ENCODE results near the gene CDO1.

DNA sequence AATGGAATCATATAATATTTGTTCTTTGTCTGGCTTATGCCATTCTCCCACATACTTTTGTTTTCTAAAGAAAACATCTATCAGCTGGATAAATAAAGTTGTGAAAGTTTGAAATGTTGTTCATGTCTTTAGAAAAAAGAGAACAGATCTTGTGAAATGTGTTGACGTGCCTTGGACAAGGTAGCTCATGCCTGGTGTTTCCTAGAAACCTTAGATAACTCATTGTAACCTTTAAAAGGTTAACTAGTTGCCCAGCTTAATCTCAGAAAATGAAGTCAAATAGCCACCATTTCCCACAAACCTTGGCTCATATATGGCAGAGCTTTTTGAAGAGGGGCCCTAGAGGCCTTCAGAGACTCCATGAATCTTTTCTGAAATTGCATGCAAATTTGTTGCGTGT, 15.3 kb downstream of the CDO1 start:
- TF ChIP-seq POLR2A (IDR thresholded peaks at IDR 0.05; ENCODE audit: low read length) (no peak), GATA1 (IDR thresholded peaks at IDR 0.05; ENCODE audit: low read depth, low read length) (no peak)
